GM19372 (cell line): ENCODE data around the gene BORCS5.
"Not testable (repeated sequence)": the region's sequence is repeated elsewhere in the genome, so short reads cannot be mapped to it uniquely, and the experiment has no call there.

Experiments used
- ATAC-seq: cut with Tn5 transposase; IDR thresholded peaks from one replicate; pipeline ENCODE4 v1.9.1; 2021; ENCODE audit warnings: mild to moderate bottlenecking, low read depth, moderate library complexity; ENCODE audit not compliant: unreplicated experiment

BORCS5 gene

GRCh38 chr12:12384571-12385340 is 27.9 kb downstream of the BORCS5 start:
- no peak for ATAC-seq

- ATAC-seq: no peak
Observed at GRCh38 chr12:12387501-12387900, 30.6 kb downstream of the BORCS5 start.

- no peak for ATAC-seq
Observed at GRCh38 chr12:12392413-12392812, 35.5 kb downstream of the BORCS5 start.

- ATAC-seq: no peak
Observed at GRCh38 chr12:12393171-12393570, 36.3 kb downstream of the BORCS5 start.

- no peak for ATAC-seq
Observed at GRCh38 chr12:12396694-12397093, 39.8 kb downstream of the BORCS5 start.

- no peak for ATAC-seq
Observed at GRCh38 chr12:12397184-12397583, 40.3 kb downstream of the BORCS5 start.

GRCh38 chr12:12398026-12398859 is 41.4 kb downstream of the BORCS5 start:
- ATAC-seq: no peak

- no peak for ATAC-seq
Observed at GRCh38 chr12:12399161-12399560, 42.3 kb downstream of the BORCS5 start.

GRCh38 chr12:12399776-12400305 is 43.0 kb downstream of the BORCS5 start:
- no peak for ATAC-seq

- ATAC-seq: no peak
Observed at GRCh38 chr12:12400793-12401192, 43.9 kb downstream of the BORCS5 start.

GRCh38 chr12:12403264-12404248 is 46.7 kb downstream of the BORCS5 start:
- no peak for ATAC-seq

- no peak for ATAC-seq
Observed at GRCh38 chr12:12404297-12404696, 47.4 kb downstream of the BORCS5 start.

- no peak for ATAC-seq
Observed at GRCh38 chr12:12405882-12406281, 49.0 kb downstream of the BORCS5 start.

GRCh38 chr12:12406762-12407161 is 49.9 kb downstream of the BORCS5 start:
- ATAC-seq: no peak

- ATAC-seq: peak; percentile 51
Observed at GRCh38 chr12:12408265-12408690, 51.4 kb downstream of the BORCS5 start.

GRCh38 chr12:12409337-12409736 is 52.5 kb downstream of the BORCS5 start:
- ATAC-seq: not testable (repeated sequence)

- ATAC-seq: no peak
Observed at GRCh38 chr12:12415886-12416285, 59.0 kb downstream of the BORCS5 start.

- ATAC-seq: not testable (repeated sequence)
Observed at GRCh38 chr12:12419165-12419564, 62.3 kb downstream of the BORCS5 start.

GRCh38 chr12:12423367-12423766 is 66.5 kb downstream of the BORCS5 start:
- no peak for ATAC-seq

GRCh38 chr12:12425001-12425400 is 68.1 kb downstream of the BORCS5 start:
- ATAC-seq: no peak
